ENCODE measurements around the gene SNED1.

DNA sequence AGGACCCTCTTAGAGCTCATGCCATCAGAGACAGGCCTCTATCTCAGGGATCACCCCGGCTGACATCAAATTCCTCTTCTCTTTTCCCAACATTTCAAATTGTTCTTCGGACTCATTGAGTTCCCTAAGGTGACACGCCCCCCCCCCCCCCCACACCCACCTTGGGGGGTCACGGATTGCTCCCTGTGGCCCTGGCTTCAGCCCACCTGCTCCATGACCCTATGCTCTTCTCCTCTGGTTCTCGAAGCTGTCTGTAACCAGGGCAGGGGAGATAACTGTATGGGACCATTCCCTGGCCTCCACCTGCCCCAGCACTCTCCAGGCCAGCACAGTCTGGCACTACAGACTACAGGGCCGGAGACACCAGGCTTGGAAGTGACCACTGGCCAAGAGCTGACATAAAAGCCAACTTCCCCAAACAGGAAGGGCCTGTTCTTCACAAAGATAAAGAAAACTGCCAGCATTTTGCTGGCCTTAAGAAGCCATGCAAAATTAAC lies 96.6 kb downstream of the SNED1 start:
- TF ChIP-seq, protein P1, sequence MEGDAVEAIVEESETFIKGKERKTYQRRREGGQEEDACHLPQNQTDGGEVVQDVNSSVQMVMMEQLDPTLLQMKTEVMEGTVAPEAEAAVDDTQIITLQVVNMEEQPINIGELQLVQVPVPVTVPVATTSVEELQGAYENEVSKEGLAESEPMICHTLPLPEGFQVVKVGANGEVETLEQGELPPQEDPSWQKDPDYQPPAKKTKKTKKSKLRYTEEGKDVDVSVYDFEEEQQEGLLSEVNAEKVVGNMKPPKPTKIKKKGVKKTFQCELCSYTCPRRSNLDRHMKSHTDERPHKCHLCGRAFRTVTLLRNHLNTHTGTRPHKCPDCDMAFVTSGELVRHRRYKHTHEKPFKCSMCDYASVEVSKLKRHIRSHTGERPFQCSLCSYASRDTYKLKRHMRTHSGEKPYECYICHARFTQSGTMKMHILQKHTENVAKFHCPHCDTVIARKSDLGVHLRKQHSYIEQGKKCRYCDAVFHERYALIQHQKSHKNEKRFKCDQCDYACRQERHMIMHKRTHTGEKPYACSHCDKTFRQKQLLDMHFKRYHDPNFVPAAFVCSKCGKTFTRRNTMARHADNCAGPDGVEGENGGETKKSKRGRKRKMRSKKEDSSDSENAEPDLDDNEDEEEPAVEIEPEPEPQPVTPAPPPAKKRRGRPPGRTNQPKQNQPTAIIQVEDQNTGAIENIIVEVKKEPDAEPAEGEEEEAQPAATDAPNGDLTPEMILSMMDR (conservative IDR thresholded peaks at IDR 0.05; ENCODE audit: low read length) = no peak
- TF ChIP-seq EZH2phosphoT487 (IDR thresholded peaks at IDR 0.05; ENCODE audit: borderline replicate concordance) = no peak

All from Loucy (cell line).